Urinary bladder (tissue), 4 donors: ENCODE measurements around the gene ZMYND19. TPM values are rescaled to one million over a fixed set of nuclear protein-coding genes. Genes with fewer than 3 reads are reported as not detected.

Experiments
- DNase-seq: peaks from one replicate; pipeline ENCODE4 v3.0.0-alpha.2; 2015; ENCODE audit errors: extremely low spot score
- H3K27ac ChIP-seq: one replicate; pipeline ENCODE4 v1.5.1; 2013; ENCODE audit warnings: low read depth, mild to moderate bottlenecking, moderate library complexity
- H3K36me3 ChIP-seq: one replicate; pipeline ENCODE4 v1.6.1; 2013; ENCODE audit warnings: mild to moderate bottlenecking, moderate library complexity; ENCODE audit not compliant: insufficient read depth
- H3K4me1 ChIP-seq: one replicate; pipeline ENCODE4 v1.6.1; 2013; ENCODE audit warnings: mild to moderate bottlenecking, moderate library complexity; ENCODE audit not compliant: insufficient read depth
- H3K4me3 ChIP-seq: one replicate; pipeline ENCODE4 v1.5.1; 2013; ENCODE audit warnings: low read depth, low read length
- WGBS: extraction: QIAGEN DNeasy Blood & Tissue Kit; methylation state at CpG from one replicate; pipeline ENCODE4 v1.1.7; 2013; 5-methylcytosine and 5-hydroxymethylcytosine counted together
- polyA plus RNA-seq: library from polyadenylated mRNA; stranded (reverse); fragments of 200-250 nt; gene quantifications from one replicate; pipeline ENCODE4 v1.2.3, GENCODE V29; 2013
- total RNA-seq: library from RNA; depleted of rRNA; stranded (reverse); fragments of >200 nt; gene quantifications from one replicate; pipeline ENCODE4 v1.2.3, GENCODE V29; 2014
- donor health status: healthy with polysubstance abuse.
- donor health status: healthy.

Gene ZMYND19
- total and polyA plus RNA-seq, 2 donors, result 7.9 to 13.2 TPM

DNA sequence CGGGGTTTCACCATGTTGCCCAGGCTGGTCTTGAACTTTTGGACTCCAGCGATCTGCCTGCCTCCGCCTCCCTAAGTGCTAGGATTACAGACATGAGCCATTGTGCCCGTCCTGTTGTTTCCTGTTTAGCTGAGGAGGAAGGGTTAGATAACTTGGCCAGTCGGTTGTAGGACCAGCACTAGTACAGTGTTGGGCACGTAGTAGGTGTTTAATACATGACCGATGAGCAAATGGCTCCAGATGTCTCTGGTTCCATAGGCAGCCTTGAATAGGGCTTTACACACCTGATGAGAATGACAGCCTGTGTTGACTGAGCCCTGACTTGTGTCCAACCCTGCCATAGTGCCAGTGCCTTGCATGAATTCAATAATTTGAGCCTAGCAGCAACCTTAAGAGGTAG, 30.3 kb upstream of the ZMYND19 start:
- WGBS, result 74% methylated on average over 7 of the region's 7 CpGs

DNA sequence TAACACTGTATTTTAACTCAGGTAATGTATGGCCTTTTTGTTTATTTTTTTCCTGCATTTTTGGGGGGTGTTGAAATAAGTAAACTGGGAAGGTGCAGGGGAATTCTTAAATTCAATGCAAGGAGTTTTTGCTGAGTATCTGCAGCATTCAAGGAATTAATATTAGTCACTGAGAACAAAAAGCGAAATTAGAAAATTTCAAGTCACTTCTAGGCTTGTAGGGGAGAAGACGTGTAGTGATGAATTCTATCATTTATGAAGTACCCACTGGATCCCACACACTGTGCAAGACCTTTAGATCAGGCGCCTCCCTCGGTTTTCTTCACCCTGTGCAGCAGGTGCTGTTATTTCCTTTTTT, 29.7 kb upstream of the ZMYND19 start:
- Histone ChIP-seq H3K36me3 (no peaks in the 10 kb centered on the region), H3K4me1 (no peaks in the 10 kb centered on the region), H3K27ac (no peak overlapping the region), H3K4me3 (no peak overlapping the region)
- WGBS, result 51% methylated on average over 4 of the region's 4 CpGs
- no peak for DNase-seq

More for the DNA sequence above, 30.3 kb upstream of the ZMYND19 start:
- Histone ChIP-seq H3K4me1 (no peaks in the 10 kb centered on the region), H3K36me3 (no peaks in the 10 kb centered on the region), H3K27ac (no peak overlapping the region), H3K4me3 (no peak overlapping the region)
- DNase-seq, result no peak

DNA sequence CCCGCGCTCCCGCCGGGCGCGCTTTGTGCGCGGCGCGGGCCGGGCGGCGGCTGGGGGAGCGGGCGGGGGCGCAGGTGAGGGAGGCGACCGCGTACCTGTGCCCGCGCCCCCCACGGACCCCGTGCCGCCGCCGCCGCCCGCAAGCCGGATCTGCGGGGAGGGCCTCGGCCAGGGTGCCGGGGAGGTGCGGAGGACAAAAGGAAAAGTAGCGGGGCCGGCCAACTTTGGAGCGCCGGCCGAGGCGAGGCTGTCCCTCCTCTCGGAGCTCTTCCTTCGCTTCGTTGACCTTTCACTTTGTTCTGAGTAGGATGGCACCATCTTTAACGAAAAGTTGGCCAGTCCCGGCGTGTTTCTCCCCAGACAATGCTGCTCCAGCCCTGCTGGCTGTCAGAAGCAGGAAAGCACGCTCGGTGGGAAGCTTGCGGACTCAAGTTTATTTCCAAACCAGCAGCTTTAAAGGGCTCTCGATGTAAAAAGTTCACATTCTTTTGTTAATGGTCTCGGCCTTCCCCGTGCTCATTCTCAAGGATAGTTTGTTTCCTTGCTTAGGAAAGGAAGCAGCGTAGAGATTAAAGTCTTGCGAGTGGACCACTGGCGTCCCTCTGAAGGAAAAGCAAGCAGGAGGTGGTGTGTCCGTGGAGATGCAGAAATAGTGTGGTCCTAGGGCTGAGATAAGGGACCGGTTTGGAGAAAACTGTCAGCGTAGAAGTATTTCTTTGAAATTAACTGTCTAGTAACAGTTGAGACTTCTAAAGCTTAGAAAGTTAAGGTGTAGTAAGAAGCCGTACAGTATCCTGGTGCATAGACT, 29.1 kb upstream of the ZMYND19 start:
- H3K4me1 ChIP-seq, result no peaks in the 10 kb centered on the region
- under 1% methylated on average over 55 of the region's 58 CpGs for WGBS
- DNase-seq, result no peak

DNA sequence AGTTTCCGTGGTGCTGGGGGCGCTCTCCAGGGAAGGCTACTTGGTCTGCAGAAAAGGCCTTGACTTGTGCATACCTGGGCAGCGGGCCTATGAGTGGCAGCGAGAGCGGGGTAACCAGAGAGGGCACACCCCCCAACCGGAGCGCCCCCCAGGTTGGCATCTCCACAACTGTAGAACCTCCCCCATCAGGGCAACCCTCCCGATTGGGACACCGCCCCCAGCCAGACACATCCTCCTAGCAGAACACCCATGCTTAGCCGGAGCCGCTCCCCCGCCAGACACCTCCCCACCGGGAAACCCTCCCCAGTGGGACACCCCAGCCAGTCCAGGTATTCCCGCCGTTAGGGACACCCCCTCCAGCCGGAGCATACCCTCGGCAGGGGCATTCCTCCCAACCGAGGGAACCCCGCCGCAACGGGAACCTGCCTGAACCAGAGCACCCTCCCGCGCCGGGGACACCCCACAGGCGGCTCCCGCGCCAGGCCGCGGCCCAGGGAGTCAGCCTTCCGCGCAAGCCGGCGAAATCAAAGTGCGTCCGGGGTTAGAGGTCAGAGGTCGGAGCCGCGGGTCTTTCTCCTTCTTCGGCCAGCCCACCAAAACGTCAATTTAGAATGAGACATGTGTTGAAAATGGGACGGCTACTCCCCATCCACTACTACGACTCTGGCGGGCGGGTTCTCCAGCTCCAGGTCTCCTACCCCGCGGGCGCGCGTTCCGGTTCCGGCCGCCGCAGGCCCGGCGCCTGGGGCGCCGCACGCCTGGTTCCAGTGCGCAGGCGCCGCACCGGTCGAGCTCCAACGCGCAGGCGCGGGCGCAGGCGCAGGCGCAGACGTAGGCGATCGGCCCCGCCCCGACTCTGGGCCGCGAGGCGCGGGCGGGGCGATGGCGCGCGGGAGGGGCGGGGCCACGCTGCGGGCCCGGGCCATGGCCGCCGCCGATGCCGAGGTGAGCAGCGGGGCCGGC, 28.1 kb upstream of the ZMYND19 start, which contains the start of gene EHMT1:
TSS of gene EHMT1 (plus strand) at position 901 of the 963 bp plus-strand sequence. CDS start at position 925, 24 bp downstream.
- no peaks in the 10 kb centered on the region for H3K4me1 ChIP-seq
- peaks cover 3% of the 10 kb centered on the region for H3K36me3 ChIP-seq
- peak; percentile 35 for DNase-seq
- H3K4me3 ChIP-seq, result peak within 1 kb of the TSS; percentile 75
- H3K27ac ChIP-seq, result peak within 1 kb of the TSS; percentile 86
- WGBS, result 1% methylated on average over 92 of the region's 94 CpGs

More for the DNA sequence above, 29.1 kb upstream of the ZMYND19 start:
- Histone ChIP-seq H3K4me3 (peak overlapping the region; percentile 75), H3K27ac (peak overlapping the region; percentile 42), H3K36me3 (peaks cover 1% of the 10 kb centered on the region)

DNA sequence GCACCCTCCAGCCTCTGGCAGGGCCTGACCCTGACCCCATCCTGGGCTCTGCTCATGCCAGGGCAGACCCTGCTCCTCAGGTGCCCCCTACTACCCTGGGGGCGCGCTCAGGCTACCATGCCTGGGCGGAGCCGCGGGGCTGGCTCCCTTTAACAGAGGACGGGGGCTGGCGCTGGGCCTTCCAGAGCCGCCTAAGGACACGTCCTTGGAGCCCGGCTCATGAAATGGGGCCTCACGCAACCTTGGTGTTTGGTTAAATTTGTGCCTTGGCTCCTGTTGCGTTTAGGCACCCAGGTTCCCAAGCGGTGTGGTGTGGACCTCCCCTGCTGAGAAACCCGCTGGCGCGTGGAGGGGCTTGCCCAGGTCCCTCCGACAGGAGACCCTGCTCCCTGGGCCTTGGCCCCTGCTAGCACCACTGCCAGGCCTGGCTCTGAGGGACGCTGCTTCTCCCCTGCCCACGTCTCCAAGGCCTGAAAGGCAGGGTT, 25.1 kb upstream of the ZMYND19 start:
- 92% methylated on average over 19 of the region's 19 CpGs for WGBS
- no peak overlapping the region for H3K4me3 ChIP-seq
- H3K27ac ChIP-seq, result no peak overlapping the region
- H3K36me3 ChIP-seq, result peaks cover 3% of the 10 kb centered on the region
- no peaks in the 10 kb centered on the region for H3K4me1 ChIP-seq
- DNase-seq, result no peak

DNA sequence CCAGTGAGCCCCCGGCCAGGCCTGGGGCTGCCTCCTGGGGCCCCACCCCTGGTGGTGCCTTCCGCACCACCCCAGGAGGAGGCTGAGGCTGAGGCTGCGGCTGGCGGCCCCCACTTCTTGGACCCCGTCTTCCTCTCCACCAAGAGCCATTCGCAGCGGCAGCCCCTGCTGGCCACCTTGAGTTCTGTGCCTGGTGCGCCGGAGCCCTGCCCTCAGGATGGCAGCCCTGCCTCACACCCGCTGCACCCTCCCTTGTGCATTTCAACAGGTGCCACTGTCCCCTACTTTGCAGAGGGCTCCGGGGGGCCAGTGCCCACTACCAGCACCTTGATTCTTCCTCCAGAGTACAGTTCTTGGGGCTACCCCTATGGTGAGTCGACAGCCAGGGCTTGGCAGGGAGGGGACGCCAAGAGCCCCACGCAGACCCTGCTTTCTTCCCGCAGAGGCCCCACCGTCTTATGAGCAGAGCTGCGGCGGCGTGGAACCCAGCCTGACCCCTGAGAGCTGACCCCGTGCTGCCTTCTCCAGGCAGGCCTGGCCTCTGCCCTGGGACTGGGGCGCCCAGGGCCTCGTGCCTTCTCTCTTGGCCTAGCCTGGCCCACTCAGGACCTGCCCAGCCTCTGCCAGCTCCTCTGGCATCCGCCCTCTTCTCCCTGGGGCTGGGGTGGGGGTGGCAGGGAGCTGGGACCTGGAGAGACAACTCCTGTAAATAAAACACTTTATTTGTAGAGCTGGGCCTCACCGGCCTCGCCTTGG, 24.5 kb upstream of the ZMYND19 start:
- H3K4me1 ChIP-seq, result no peaks in the 10 kb centered on the region
- WGBS, result 92% methylated on average over 25 of the region's 25 CpGs
- no peak for DNase-seq
- H3K36me3 ChIP-seq, result peaks cover 3% of the 10 kb centered on the region
- no peak overlapping the region for H3K27ac ChIP-seq
- H3K4me3 ChIP-seq, result no peak overlapping the region

DNA sequence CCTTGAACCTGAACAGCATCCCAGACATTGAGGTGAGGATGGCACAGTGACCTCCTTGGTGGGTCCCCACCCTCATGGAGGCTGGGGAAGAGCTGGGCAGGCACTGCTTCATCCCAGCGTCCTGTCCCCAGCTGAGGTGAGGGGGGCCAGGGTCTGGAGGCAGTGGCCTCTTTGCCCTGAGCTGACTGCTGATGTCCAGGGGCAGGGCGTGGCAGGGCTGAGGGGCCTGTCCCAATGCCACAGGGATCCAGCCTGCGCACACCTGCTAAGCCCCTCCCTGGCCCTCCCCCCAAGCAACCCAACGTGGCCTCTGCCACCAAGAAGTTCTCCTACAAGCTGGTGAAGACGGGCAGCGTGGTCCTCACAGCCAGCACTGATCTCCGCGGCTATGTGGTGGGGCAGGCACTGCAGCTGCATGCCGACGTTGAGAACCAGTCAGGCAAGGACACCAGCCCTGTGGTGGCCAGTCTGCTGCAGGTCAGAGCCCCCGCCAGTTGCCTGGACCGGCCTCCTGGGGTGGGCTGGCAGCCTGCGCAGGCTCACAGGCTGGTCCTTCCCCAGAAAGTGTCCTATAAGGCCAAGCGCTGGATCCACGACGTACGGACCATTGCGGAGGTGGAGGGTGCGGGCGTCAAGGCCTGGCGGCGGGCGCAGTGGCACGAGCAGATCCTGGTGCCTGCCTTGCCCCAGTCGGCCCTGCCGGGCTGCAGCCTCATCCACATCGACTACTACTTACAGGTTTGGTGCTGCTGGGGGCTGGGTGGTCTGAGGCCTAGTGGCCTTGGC, 23.6 kb upstream of the ZMYND19 start:
- no peaks in the 10 kb centered on the region for H3K4me1 ChIP-seq

GRCh38 chr9:137613259-137613658, 22.9 kb upstream of the ZMYND19 start:
- DNase-seq, result no peak
- peak overlapping the region; percentile 89 for H3K27ac ChIP-seq
- no peaks in the 10 kb centered on the region for H3K4me1 ChIP-seq
- peaks cover 3% of the 10 kb centered on the region for H3K36me3 ChIP-seq
- 84% methylated on average over 5 of the region's 5 CpGs for WGBS
- no peak overlapping the region for H3K4me3 ChIP-seq

More for the DNA sequence above, 23.6 kb upstream of the ZMYND19 start:
- 90% methylated on average over 27 of the region's 27 CpGs for WGBS
- peak overlapping the region; percentile 42 for H3K27ac ChIP-seq
- DNase-seq, result no peak
- peaks cover 3% of the 10 kb centered on the region for H3K36me3 ChIP-seq
- H3K4me3 ChIP-seq, result no peak overlapping the region

GRCh38 chr9:137612741-137613142, 22.4 kb upstream of the ZMYND19 start:
- H3K36me3 ChIP-seq, result peaks cover 3% of the 10 kb centered on the region
- no peak overlapping the region for H3K4me3 ChIP-seq
- no peaks in the 10 kb centered on the region for H3K4me1 ChIP-seq
- H3K27ac ChIP-seq, result peak overlapping the region; percentile 89
- 68% methylated on average over 8 of the region's 8 CpGs for WGBS
- DNase-seq, result no peak

DNA sequence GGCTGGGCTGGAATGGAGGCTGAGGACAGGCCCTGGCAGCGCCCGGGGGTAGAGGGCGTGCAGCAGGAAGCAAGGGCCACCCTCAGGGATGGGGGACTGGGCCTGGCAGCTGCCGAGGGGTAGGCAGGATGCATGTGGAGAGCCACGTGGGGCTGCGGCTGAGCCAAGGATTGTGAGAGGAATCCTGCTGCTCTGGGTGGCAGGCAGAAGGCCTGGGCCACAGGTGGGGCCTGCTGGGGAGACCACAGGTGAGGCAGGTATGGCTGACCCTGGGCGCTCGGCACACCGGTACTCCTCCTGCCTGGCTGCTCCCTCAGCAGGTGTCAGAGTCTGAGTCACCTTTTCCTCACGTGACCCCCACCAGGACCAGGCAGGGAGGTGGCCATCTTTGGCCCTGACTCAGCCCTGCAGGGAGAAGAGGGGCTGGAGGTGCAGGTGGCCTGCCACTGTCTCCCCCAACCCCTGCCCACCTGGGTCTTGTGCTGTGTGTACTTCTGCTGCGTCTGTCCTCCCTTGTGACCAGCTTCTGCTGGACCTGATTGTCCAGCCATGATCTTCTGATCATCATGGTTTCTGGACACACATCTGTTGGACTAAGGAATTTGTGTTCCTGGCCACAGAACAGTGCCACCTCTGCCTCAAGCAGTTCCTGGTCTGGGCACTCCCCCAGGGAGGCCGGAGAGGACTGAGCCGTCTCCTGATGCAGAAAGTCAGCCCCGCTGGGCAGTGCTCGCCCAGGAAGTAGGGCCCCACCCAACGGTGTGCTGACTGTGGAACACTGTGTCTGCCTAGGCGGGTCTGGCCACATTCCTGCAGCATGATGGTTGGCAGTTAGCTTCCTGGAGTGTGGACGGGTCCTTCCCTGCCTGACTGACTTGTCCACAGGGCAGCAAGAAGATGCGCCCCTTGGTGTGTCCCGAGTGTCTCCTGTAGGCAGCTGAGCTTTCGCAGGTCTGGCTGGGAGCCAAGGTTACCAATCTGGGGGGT, 21.6 kb upstream of the ZMYND19 start:
- peak; percentile 68 for DNase-seq
- no peak overlapping the region for H3K4me3 ChIP-seq

GRCh38 chr9:137610944-137611343, 20.6 kb upstream of the ZMYND19 start:
- DNase-seq, result no peak
- no peaks in the 10 kb centered on the region for H3K4me1 ChIP-seq
- no peak overlapping the region for H3K4me3 ChIP-seq
- peaks cover 3% of the 10 kb centered on the region for H3K36me3 ChIP-seq
- peak overlapping the region; percentile 0 for H3K27ac ChIP-seq
- 67% methylated on average over 6 of the region's 6 CpGs for WGBS

More for the DNA sequence above, 21.6 kb upstream of the ZMYND19 start:
- Histone ChIP-seq H3K4me1 (no peaks in the 10 kb centered on the region), H3K36me3 (peaks cover 3% of the 10 kb centered on the region), H3K27ac (peak overlapping the region; percentile 89)
- WGBS, result 50% methylated on average over 21 of the region's 21 CpGs
